Measurements from ENCODE around the gene NACC2.

The NACC2 gene

GRCh38 chr9:136084063-136084944, 10.8 kb downstream of the NACC2 start:
- H4K12ac ChIP-seq (ENCODE audit: low read depth, low read length) = no peak overlapping the region
- H3K18ac ChIP-seq (ENCODE audit: low read length) = no peak overlapping the region
- H3K4me1 ChIP-seq (ENCODE audit: control insufficient read depth in 1 of 2, insufficient read depth in 2 of 2, low read length in 2 of 2) = no peaks in the 10 kb centered on the region
- H2BK5ac ChIP-seq (ENCODE audit: low read depth, low read length, poor library complexity) = no peak overlapping the region
- H3K27ac ChIP-seq (ENCODE audit: low read depth, low read length) = no peak overlapping the region
- peaks cover 0 to 7% of the 10 kb centered on the region in 2 experiments for H3K36me3 ChIP-seq (ENCODE audit: control insufficient read depth in 1 of 2, insufficient read depth in 2 of 2, low read length in 2 of 2)
- H3K4ac ChIP-seq (ENCODE audit: low read depth, low read length) = no peak overlapping the region
- no peaks in the 10 kb centered on the region for H3K27me3 ChIP-seq (ENCODE audit: insufficient read depth, low read length)
- H3K79me2 ChIP-seq (ENCODE audit: control insufficient read depth, insufficient read depth, low read length, poor library complexity) = no peaks in the 10 kb centered on the region
- no CpG with 5 or more reads among the region's 33 CpGs for WGBS (ENCODE audit: extremely low coverage, insufficient coverage, insufficient read length)
- no peak overlapping the region for H3K4me2 ChIP-seq (ENCODE audit: low read length)
- H4K91ac ChIP-seq (ENCODE audit: low read depth, low read length) = no peak overlapping the region
- DNase-seq = no peak
- H3K23ac ChIP-seq (ENCODE audit: low read length) = no peak overlapping the region
- H3K79me1 ChIP-seq (ENCODE audit: low read length) = no peaks in the 10 kb centered on the region
- no peak overlapping the region for H4K8ac ChIP-seq (ENCODE audit: low read depth, low read length)
- peaks cover 2% of the 10 kb centered on the region for H3K9me3 ChIP-seq (ENCODE audit: insufficient read depth, low read depth, low read length)
- H2AFZ ChIP-seq (ENCODE audit: insufficient read depth, low read length, poor library complexity) = no peak overlapping the region
- H2BK120ac ChIP-seq (ENCODE audit: insufficient read depth, low read length, poor library complexity) = no peak overlapping the region
- H3K14ac ChIP-seq (ENCODE audit: low read length) = no peak overlapping the region
- no peak overlapping the region for H3K4me3 ChIP-seq (ENCODE audit: low read depth, low read length)
- H2BK12ac ChIP-seq (ENCODE audit: low read length) = no peak overlapping the region
- no peak overlapping the region for H2AK5ac ChIP-seq (ENCODE audit: low read length)
- H3K9ac ChIP-seq (ENCODE audit: low read length) = no peak overlapping the region

DNA sequence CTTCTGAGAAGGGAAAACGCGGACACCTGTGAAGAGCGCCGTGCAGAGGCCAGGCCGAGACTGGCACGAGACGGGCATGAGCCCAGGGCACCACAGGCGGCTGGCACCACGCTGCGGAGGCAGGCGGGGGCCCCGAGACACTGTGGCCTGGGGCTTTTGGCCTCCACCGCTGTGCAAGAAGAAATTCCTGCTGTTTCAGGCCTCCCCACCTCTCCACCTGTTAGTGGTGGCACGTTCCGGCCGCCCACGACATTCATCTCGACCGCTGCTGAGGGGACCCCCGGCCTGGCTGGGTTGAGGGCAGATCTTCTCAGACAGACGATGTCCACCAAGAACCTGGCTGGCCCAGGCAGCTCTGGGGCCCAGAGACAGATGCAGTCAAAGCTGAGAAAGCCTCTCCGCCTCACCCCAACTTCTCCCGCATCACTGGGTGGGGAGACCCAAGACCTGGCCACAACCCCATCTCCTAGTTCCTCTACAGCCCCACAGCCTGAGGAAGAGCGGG, 11.5 kb downstream of the NACC2 start:
- H2BK120ac ChIP-seq (ENCODE audit: insufficient read depth, low read length, poor library complexity) = no peak overlapping the region
- H3K4me2 ChIP-seq (ENCODE audit: low read length) = no peak overlapping the region
- H3K4me3 ChIP-seq (ENCODE audit: low read depth, low read length) = no peak overlapping the region
- H2BK5ac ChIP-seq (ENCODE audit: low read depth, low read length, poor library complexity) = no peak overlapping the region
- no peaks in the 10 kb centered on the region for H3K4me1 ChIP-seq (ENCODE audit: control insufficient read depth in 1 of 2, insufficient read depth in 2 of 2, low read length in 2 of 2)
- peaks cover 2% of the 10 kb centered on the region for H3K9me3 ChIP-seq (ENCODE audit: insufficient read depth, low read depth, low read length)
- no peak overlapping the region for H3K27ac ChIP-seq (ENCODE audit: low read depth, low read length)
- H3K79me2 ChIP-seq (ENCODE audit: control insufficient read depth, insufficient read depth, low read length, poor library complexity) = no peaks in the 10 kb centered on the region
- no peaks in the 10 kb centered on the region for H3K27me3 ChIP-seq (ENCODE audit: insufficient read depth, low read length)
- no peak overlapping the region for H2AFZ ChIP-seq (ENCODE audit: insufficient read depth, low read length, poor library complexity)
- no peak overlapping the region for H3K4ac ChIP-seq (ENCODE audit: low read depth, low read length)
- no peak overlapping the region for H4K91ac ChIP-seq (ENCODE audit: low read depth, low read length)
- H3K79me1 ChIP-seq (ENCODE audit: low read length) = no peaks in the 10 kb centered on the region
- H3K23ac ChIP-seq (ENCODE audit: low read length) = no peak overlapping the region
- no peak overlapping the region for H3K9ac ChIP-seq (ENCODE audit: low read length)
- no peak overlapping the region for H4K8ac ChIP-seq (ENCODE audit: low read depth, low read length)
- WGBS (ENCODE audit: extremely low coverage, insufficient coverage, insufficient read length) = no CpG with 5 or more reads among the region's 24 CpGs
- no peak for DNase-seq
- no peak overlapping the region for H3K14ac ChIP-seq (ENCODE audit: low read length)
- no peak overlapping the region for H4K12ac ChIP-seq (ENCODE audit: low read depth, low read length)
- no peak overlapping the region for H2BK12ac ChIP-seq (ENCODE audit: low read length)
- H3K18ac ChIP-seq (ENCODE audit: low read length) = no peak overlapping the region
- H3K36me3 ChIP-seq (ENCODE audit: control insufficient read depth in 1 of 2, insufficient read depth in 2 of 2, low read length in 2 of 2) = peaks cover 0 to 7% of the 10 kb centered on the region in 2 experiments
- H2AK5ac ChIP-seq (ENCODE audit: low read length) = no peak overlapping the region

GRCh38 chr9:136082496-136083361, 12.4 kb downstream of the NACC2 start:
- H3K4me1 ChIP-seq (ENCODE audit: control insufficient read depth in 1 of 2, insufficient read depth in 2 of 2, low read length in 2 of 2) = no peaks in the 10 kb centered on the region
- H3K4ac ChIP-seq (ENCODE audit: low read depth, low read length) = no peak overlapping the region
- no peak overlapping the region for H2AK5ac ChIP-seq (ENCODE audit: low read length)
- no peak overlapping the region for H3K4me2 ChIP-seq (ENCODE audit: low read length)
- H2BK12ac ChIP-seq (ENCODE audit: low read length) = no peak overlapping the region
- H3K4me3 ChIP-seq (ENCODE audit: low read depth, low read length) = peak overlapping the region; percentile 25
- H3K9me3 ChIP-seq (ENCODE audit: insufficient read depth, low read depth, low read length) = peaks cover 2% of the 10 kb centered on the region
- no peak for DNase-seq
- no peak overlapping the region for H2BK120ac ChIP-seq (ENCODE audit: insufficient read depth, low read length, poor library complexity)
- no peak overlapping the region for H4K8ac ChIP-seq (ENCODE audit: low read depth, low read length)
- H2AFZ ChIP-seq (ENCODE audit: insufficient read depth, low read length, poor library complexity) = no peak overlapping the region
- H3K79me2 ChIP-seq (ENCODE audit: control insufficient read depth, insufficient read depth, low read length, poor library complexity) = no peaks in the 10 kb centered on the region
- H4K91ac ChIP-seq (ENCODE audit: low read depth, low read length) = no peak overlapping the region
- no peaks in the 10 kb centered on the region for H3K79me1 ChIP-seq (ENCODE audit: low read length)
- WGBS (ENCODE audit: extremely low coverage, insufficient coverage, insufficient read length) = no CpG with 5 or more reads among the region's 34 CpGs
- H3K27me3 ChIP-seq (ENCODE audit: insufficient read depth, low read length) = no peaks in the 10 kb centered on the region
- H3K14ac ChIP-seq (ENCODE audit: low read length) = no peak overlapping the region
- H2BK5ac ChIP-seq (ENCODE audit: low read depth, low read length, poor library complexity) = no peak overlapping the region
- H3K27ac ChIP-seq (ENCODE audit: low read depth, low read length) = no peak overlapping the region
- no peak overlapping the region for H4K12ac ChIP-seq (ENCODE audit: low read depth, low read length)
- no peak overlapping the region for H3K18ac ChIP-seq (ENCODE audit: low read length)
- no peak overlapping the region for H3K23ac ChIP-seq (ENCODE audit: low read length)
- H3K9ac ChIP-seq (ENCODE audit: low read length) = no peak overlapping the region
- H3K36me3 ChIP-seq (ENCODE audit: control insufficient read depth in 1 of 2, insufficient read depth in 2 of 2, low read length in 2 of 2) = peaks cover 0 to 7% of the 10 kb centered on the region in 2 experiments

DNA sequence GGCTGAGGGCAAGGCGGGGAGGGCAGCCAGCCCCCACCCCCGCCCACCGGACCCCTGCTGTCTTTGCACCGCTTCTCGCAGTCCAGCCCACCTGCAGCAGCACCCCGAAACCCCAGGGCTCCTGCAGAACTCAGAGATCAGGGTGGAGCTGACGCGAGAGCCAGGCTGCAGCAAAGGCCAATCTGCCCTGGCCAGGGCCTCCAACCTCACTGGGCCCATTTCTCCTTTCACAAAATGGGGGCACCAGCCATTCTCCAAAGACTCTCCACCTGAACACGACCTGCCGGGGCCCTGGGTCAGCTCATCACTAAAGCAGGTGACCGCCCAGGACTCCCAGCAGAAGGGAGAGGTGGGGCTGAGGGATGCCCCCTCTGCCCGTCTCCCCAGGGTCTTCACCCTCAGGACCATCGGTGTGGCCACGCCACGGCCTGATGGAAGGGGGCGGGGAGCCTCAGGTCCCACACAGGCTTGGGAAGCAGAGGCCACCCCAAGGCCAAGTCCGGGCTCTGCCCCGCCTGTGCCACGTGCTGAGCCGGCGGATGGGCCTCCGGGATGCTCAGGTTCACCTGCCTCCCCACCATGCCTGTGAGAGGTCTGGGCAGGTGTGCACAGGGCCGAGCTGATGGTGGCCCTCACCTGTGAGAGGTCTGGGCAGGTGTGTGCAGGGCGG, 13.1 kb downstream of the NACC2 start:
- Histone ChIP-seq H3K23ac (ENCODE audit: low read length) (no peak overlapping the region), H3K18ac (ENCODE audit: low read length) (no peak overlapping the region), H3K79me1 (ENCODE audit: low read length) (no peaks in the 10 kb centered on the region), H2AK5ac (ENCODE audit: low read length) (no peak overlapping the region), H3K9me3 (ENCODE audit: insufficient read depth, low read depth, low read length) (peaks cover 2% of the 10 kb centered on the region), H2BK5ac (ENCODE audit: low read depth, low read length, poor library complexity) (no peak overlapping the region), H4K8ac (ENCODE audit: low read depth, low read length) (no peak overlapping the region), H3K4ac (ENCODE audit: low read depth, low read length) (no peak overlapping the region), H3K27me3 (ENCODE audit: insufficient read depth, low read length) (no peaks in the 10 kb centered on the region), H3K9ac (ENCODE audit: low read length) (no peak overlapping the region), H4K12ac (ENCODE audit: low read depth, low read length) (no peak overlapping the region), H3K14ac (ENCODE audit: low read length) (no peak overlapping the region), H2AFZ (ENCODE audit: insufficient read depth, low read length, poor library complexity) (no peak overlapping the region), H3K4me3 (ENCODE audit: low read depth, low read length) (peak overlapping the region; percentile 25), H2BK120ac (ENCODE audit: insufficient read depth, low read length, poor library complexity) (no peak overlapping the region), H2BK12ac (ENCODE audit: low read length) (no peak overlapping the region), H3K4me2 (ENCODE audit: low read length) (no peak overlapping the region), H3K4me1 (ENCODE audit: control insufficient read depth in 1 of 2, insufficient read depth in 2 of 2, low read length in 2 of 2) (no peaks in the 10 kb centered on the region), H3K36me3 (ENCODE audit: control insufficient read depth in 1 of 2, insufficient read depth in 2 of 2, low read length in 2 of 2) (peaks cover 0 to 7% of the 10 kb centered on the region in 2 experiments), H3K79me2 (ENCODE audit: control insufficient read depth, insufficient read depth, low read length, poor library complexity) (no peaks in the 10 kb centered on the region), H4K91ac (ENCODE audit: low read depth, low read length) (no peak overlapping the region), H3K27ac (ENCODE audit: low read depth, low read length) (no peak overlapping the region)
- no CpG with 5 or more reads among the region's 24 CpGs for WGBS (ENCODE audit: extremely low coverage, insufficient coverage, insufficient read length)
- DNase-seq = no peak

Data from trophoblast cell (in vitro differentiated cells and primary cell).